HEK293 (cell line): Measurements from ENCODE around the gene ZNF608.

Experiments
- ELK4 ChIP-seq: IDR thresholded peaks from 2 replicates; pipeline ENCODE4 v1.6.1; 2011; ENCODE audit warnings: mild to moderate bottlenecking, low read depth, low read length, borderline replicate concordance
- FEZF1 ChIP-seq: fragments of 450-650 bp; formaldehyde crosslinking; IDR thresholded peaks from 2 replicates; pipeline ENCODE4 v1.5.1; 2016; ENCODE audit warnings: missing biosample characterization, missing genetic modification characterization
- GLI2 ChIP-seq: fragments of 450-650 bp; formaldehyde crosslinking; IDR thresholded peaks from 2 replicates; pipeline ENCODE4; 2017; ENCODE audit warnings: missing biosample characterization, missing genetic modification characterization, low read depth, borderline replicate concordance
- GLI4 ChIP-seq: fragments of 450-650 bp; formaldehyde crosslinking; IDR thresholded peaks from 2 replicates; pipeline ENCODE4 v1.5.1; 2016; ENCODE audit warnings: missing biosample characterization, missing genetic modification characterization
- KLF10 ChIP-seq: fragments of 450-650 bp; IDR thresholded peaks from 2 replicates; pipeline ENCODE4 v1.5.1; 2018; ENCODE audit warnings: missing biosample characterization, mild to moderate bottlenecking, missing genetic modification characterization
- MEIS1 ChIP-seq: sonication (generic); formaldehyde crosslinking; IDR thresholded peaks from 2 replicates; pipeline ENCODE4 v1.8.1; 2022; ENCODE audit warnings: missing genetic modification reagents, mild to moderate bottlenecking, borderline replicate concordance
- PRDM4 ChIP-seq: fragments of 450-650 bp; formaldehyde crosslinking; IDR thresholded peaks from 2 replicates; pipeline ENCODE4 v1.5.1; 2017; ENCODE audit warnings: missing biosample characterization, missing genetic modification characterization
- REPIN1 ChIP-seq: fragments of 450-650 bp; formaldehyde crosslinking; IDR thresholded peaks from 2 replicates; pipeline ENCODE4 v1.5.1; 2017; ENCODE audit warnings: missing biosample characterization, missing genetic modification characterization, low read depth
- REST ChIP-seq: fragments of 450-650 bp; formaldehyde crosslinking; IDR thresholded peaks from 2 replicates; pipeline ENCODE4 v1.5.1; 2016; ENCODE audit warnings: missing biosample characterization, missing genetic modification characterization
- SCRT2 ChIP-seq: fragments of 450-650 bp; formaldehyde crosslinking; IDR thresholded peaks from 2 replicates; pipeline ENCODE4 v1.5.1; 2016; ENCODE audit warnings: missing biosample characterization, missing genetic modification characterization
- SP3 ChIP-seq: fragments of 450-650 bp; formaldehyde crosslinking; IDR thresholded peaks from 2 replicates; pipeline ENCODE4 v1.5.1; 2016; ENCODE audit warnings: missing biosample characterization, missing genetic modification characterization
- YY1 ChIP-seq: fragments of 450-650 bp; formaldehyde crosslinking; IDR thresholded peaks from 2 replicates; pipeline ENCODE4 v1.5.1; 2018; ENCODE audit warnings: missing biosample characterization, missing genetic modification characterization
- ZBTB48 ChIP-seq: fragments of 450-650 bp; formaldehyde crosslinking; IDR thresholded peaks from 2 replicates; pipeline ENCODE4 v1.5.1; 2016; ENCODE audit warnings: missing biosample characterization, missing genetic modification characterization
- ZBTB49 ChIP-seq: fragments of 450-650 bp; formaldehyde crosslinking; IDR thresholded peaks from 2 replicates; pipeline ENCODE4 v1.5.1; 2016; ENCODE audit warnings: missing biosample characterization, missing genetic modification characterization, low read depth
- ZFP41 ChIP-seq: fragments of 450-650 bp; formaldehyde crosslinking; IDR thresholded peaks from 2 replicates; pipeline ENCODE4 v1.5.1; 2016; ENCODE audit warnings: missing biosample characterization, missing genetic modification characterization, borderline replicate concordance
- ZNF10 ChIP-seq: fragments of 450-650 bp; formaldehyde crosslinking; IDR thresholded peaks from 2 replicates; pipeline ENCODE4 v1.5.1; 2017; ENCODE audit warnings: missing biosample characterization, missing genetic modification characterization
- ZNF121 ChIP-seq: fragments of 450-650 bp; formaldehyde crosslinking; IDR thresholded peaks from 2 replicates; pipeline ENCODE4 v1.5.1; 2016; ENCODE audit warnings: missing biosample characterization, missing genetic modification characterization
- ZNF157 ChIP-seq: fragments of 450-650 bp; formaldehyde crosslinking; IDR thresholded peaks from 2 replicates; pipeline ENCODE4 v1.5.1; 2016; ENCODE audit warnings: missing biosample characterization, missing genetic modification characterization
- ZNF202 ChIP-seq: fragments of 450-650 bp; formaldehyde crosslinking; IDR thresholded peaks from 2 replicates; pipeline ENCODE4 v1.5.1; 2016; ENCODE audit warnings: missing biosample characterization, missing genetic modification characterization, borderline replicate concordance
- ZNF248 ChIP-seq: fragments of 450-650 bp; formaldehyde crosslinking; IDR thresholded peaks from 2 replicates; pipeline ENCODE4 v1.5.1; 2017; ENCODE audit warnings: missing biosample characterization, missing genetic modification characterization
- ZNF404 ChIP-seq: fragments of 450-650 bp; formaldehyde crosslinking; IDR thresholded peaks from 2 replicates; pipeline ENCODE4 v1.5.1; 2017; ENCODE audit warnings: missing biosample characterization, missing genetic modification characterization
- ZNF513 ChIP-seq: fragments of 450-650 bp; IDR thresholded peaks from 2 replicates; pipeline ENCODE4 v1.5.1; 2018; ENCODE audit warnings: missing biosample characterization, missing genetic modification characterization
- ZNF571 ChIP-seq: fragments of 450-650 bp; formaldehyde crosslinking; IDR thresholded peaks from 2 replicates; pipeline ENCODE4 v1.5.0; 2017; ENCODE audit warnings: missing biosample characterization, missing genetic modification characterization
- ZNF596 ChIP-seq: fragments of 450-650 bp; IDR thresholded peaks from 2 replicates; pipeline ENCODE4 v1.5.0; 2018; ENCODE audit warnings: missing biosample characterization, mild to moderate bottlenecking, missing genetic modification characterization, moderate library complexity
- ZNF654 ChIP-seq: fragments of 450-650 bp; formaldehyde crosslinking; IDR thresholded peaks from 2 replicates; pipeline ENCODE4 v1.5.1; 2016; ENCODE audit warnings: low read depth, missing biosample characterization, missing genetic modification characterization
- ZNF707 ChIP-seq: fragments of 450-650 bp; formaldehyde crosslinking; IDR thresholded peaks from 2 replicates; pipeline ENCODE4 v1.5.1; 2016; ENCODE audit warnings: missing biosample characterization, missing genetic modification characterization
- ZNF76 ChIP-seq: fragments of 450-650 bp; formaldehyde crosslinking; IDR thresholded peaks from 2 replicates; pipeline ENCODE4; 2016; ENCODE audit warnings: low read depth, missing biosample characterization, missing genetic modification characterization, borderline replicate concordance
- ZSCAN5A ChIP-seq: fragments of 450-650 bp; formaldehyde crosslinking; IDR thresholded peaks from 2 replicates; pipeline ENCODE4 v1.5.1; 2016; ENCODE audit warnings: missing biosample characterization, missing genetic modification characterization

ZNF608 gene

GRCh38 chr5:124735169-124735858 is 11.1 kb downstream of the ZNF608 start (continued):
- TF ChIP-seq PRDM4 (tag by site-specific recombination) (peak; percentile 99), KLF10 (peak; percentile 98), ZBTB49 (peak; percentile 72; the same call in 1 of the 2 replicates), MEIS1 (no peak), ZNF157 (no peak), ZNF571 (tag by site-specific recombination) (no peak), ZSCAN5A (tag by site-specific recombination) (peak; percentile 88; the same call in 1 of the 2 replicates), ZFP41 (tag by site-specific recombination) (no peak), GLI2 (peak; percentile 99), ZBTB48 (tag by site-specific recombination) (peak; percentile 96), ZNF404 (no peak), ZNF121 (tag by site-specific recombination) (peak; percentile 54; the same call in 1 of the 2 replicates), ZNF654 (tag by site-specific recombination) (peak; percentile 18), ZNF707 (tag by site-specific recombination) (no peak), ZNF10 (tag by site-specific recombination) (peak; percentile 99), REPIN1 (tag by site-specific recombination) (peak; percentile 79; the same call in 1 of the 2 replicates), REST (tag by site-specific recombination) (no peak), SP3 (tag by site-specific recombination) (peak; percentile 71), FEZF1 (tag by site-specific recombination) (peak; percentile 99), ZNF596 (tag by site-specific recombination) (peak; percentile 85), ZNF76 (tag by site-specific recombination) (peak; percentile 81), GLI4 (tag by site-specific recombination) (no peak), ZNF513 (tag by site-specific recombination) (peak; percentile 85), ELK4 (no peak), SCRT2 (tag by site-specific recombination) (peak; percentile 61; the same call in 1 of the 2 replicates), ZNF248 (tag by site-specific recombination) (no peak), ZNF202 (tag by site-specific recombination) (no peak), YY1 (tag by site-specific recombination) (peak; percentile 78)
